OCI-LY1 (cell line): ENCODE data around the gene MRPL48.

ENCODE experiments used
- H2AFZ ChIP-seq: fragments of 200-600 bp; sonication (generic), shearing (Covaris generic); 2 replicates; pipeline ENCODE4 v1.6.0; 2014; ENCODE audit warnings: antibody characterized with exemption, mild to moderate bottlenecking, low read length
- H3F3A ChIP-seq: fragments of 200-600 bp; sonication (generic), shearing (Covaris generic); 2 replicates; pipeline ENCODE4 v1.6.0; 2014; ENCODE audit warnings: mild to moderate bottlenecking, antibody characterized with exemption, low read length, moderate library complexity; ENCODE audit not compliant: insufficient read depth
- H3K27ac ChIP-seq: fragments of 200-600 bp; sonication (generic); 2 replicates; pipeline ENCODE4 v1.5.1; 2014; ENCODE audit warnings: low read length, mixed run types, mild to moderate bottlenecking, low read depth; ENCODE audit not compliant: poor library complexity, severe bottlenecking
- H3K27me3 ChIP-seq: fragments of 200-600 bp; sonication (generic); 2 replicates; pipeline ENCODE4 v1.6.0; 2014; ENCODE audit warnings: antibody characterized with exemption, mild to moderate bottlenecking, low read length, moderate library complexity; ENCODE audit not compliant: insufficient read depth
- H3K36me3 ChIP-seq: fragments of 200-600 bp; sonication (generic); 2 replicates; pipeline ENCODE4 v1.6.1; 2014; ENCODE audit warnings: mild to moderate bottlenecking, antibody characterized with exemption, low read length, moderate library complexity, mixed read lengths; ENCODE audit not compliant: insufficient read depth
- H3K4me1 ChIP-seq: fragments of 200-600 bp; sonication (generic); 2 replicates; pipeline ENCODE4 v1.5.1; 2014; ENCODE audit warnings: mild to moderate bottlenecking, low read length, moderate library complexity; ENCODE audit not compliant: insufficient read depth, severe bottlenecking
- H3K4me2 ChIP-seq: fragments of 200-600 bp; sonication (generic), shearing (Covaris generic); 2 replicates; pipeline ENCODE4 v1.6.1; 2014; ENCODE audit warnings: low read length
- H3K4me3 ChIP-seq: fragments of 200-600 bp; sonication (generic); 2 replicates; pipeline ENCODE4 v1.5.1; 2014; ENCODE audit warnings: low read length, low read depth, mild to moderate bottlenecking, mixed read lengths; ENCODE audit not compliant: poor library complexity, severe bottlenecking
- H3K79me2 ChIP-seq: fragments of 200-600 bp; shearing (Covaris generic); 2 replicates; pipeline ENCODE4 v1.6.1; 2016; ENCODE audit warnings: mixed run types, low read length, mixed read lengths; ENCODE audit not compliant: insufficient read depth
- H3K9ac ChIP-seq: fragments of 200-600 bp; sonication (generic), shearing (Covaris generic); 2 replicates; pipeline ENCODE4 v1.6.1; 2014; ENCODE audit warnings: mild to moderate bottlenecking, low read length, mixed read lengths
- H3K9me2 ChIP-seq: fragments of 200-600 bp; sonication (generic), shearing (Covaris generic); 2 replicates; pipeline ENCODE4 v1.6.1; 2014; ENCODE audit warnings: low read depth, mild to moderate bottlenecking, low read length, mixed read lengths
- H3K9me3 ChIP-seq: fragments of 200-600 bp; shearing (Covaris generic); 2 replicates; pipeline ENCODE4 v1.6.1; 2014; ENCODE audit warnings: low read length, mixed read lengths
- H4K20me1 ChIP-seq: fragments of 200-600 bp; sonication (generic), shearing (Covaris generic); 2 replicates; pipeline ENCODE4 v1.6.0; 2016; ENCODE audit warnings: mild to moderate bottlenecking, low read length; ENCODE audit not compliant: insufficient read depth
- EZH2 ChIP-seq: fragments of 200-600 bp; sonication (generic), shearing (Covaris generic); IDR thresholded peaks from 2 replicates; pipeline ENCODE4 v1.8.0; 2017; ENCODE audit warnings: borderline replicate concordance, mixed run types, mild to moderate bottlenecking, antibody characterized with exemption, low read length, moderate library complexity, mixed read lengths
- TF ChIP-seq, protein P1 (sequence below): fragments of 200-600 bp; sonication (generic), shearing (Covaris generic); IDR thresholded peaks from 2 replicates; pipeline ENCODE4 v1.5.1; 2017; ENCODE audit warnings: mild to moderate bottlenecking, antibody characterized with exemption, low read length, moderate library complexity, mixed read lengths

Gene MRPL48

DNA sequence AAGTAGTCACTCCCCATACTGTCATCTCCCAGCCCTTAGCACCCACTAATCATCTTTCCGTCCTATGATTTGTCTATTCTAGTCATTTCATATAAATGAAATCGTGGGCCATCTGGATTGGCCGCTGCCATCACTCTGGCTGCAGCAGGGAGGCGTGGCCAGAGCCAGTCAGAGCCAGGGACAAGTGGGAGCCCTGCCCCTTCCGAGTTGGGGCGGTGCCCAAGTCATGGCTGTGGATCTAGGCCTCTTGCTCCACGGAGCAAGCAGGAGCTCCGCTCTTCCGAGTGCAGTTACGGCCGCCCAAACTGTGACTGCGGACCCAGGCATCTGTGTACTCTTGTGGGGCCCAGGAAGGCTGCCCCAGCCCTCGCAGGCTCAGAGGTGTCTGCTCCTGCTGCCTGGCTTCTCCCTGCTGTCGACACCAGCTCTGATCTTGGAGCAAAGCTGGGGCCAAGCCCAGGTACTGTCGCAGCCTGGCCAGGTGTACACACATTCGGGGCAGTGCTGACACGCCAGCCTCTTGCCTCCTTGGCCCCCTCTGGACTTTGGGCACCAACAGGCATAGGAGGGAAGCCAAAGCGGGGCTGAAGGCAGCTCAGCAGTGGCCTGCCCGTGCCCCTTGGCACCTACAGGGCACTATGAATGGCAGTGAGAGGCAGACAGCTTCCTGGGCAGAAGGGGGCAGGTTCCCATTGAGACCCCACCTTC is 8.4 kb downstream of the MRPL48 start:
- no peak overlapping the region for H3K9ac ChIP-seq
- H3K9me2 ChIP-seq: no peaks in the 10 kb centered on the region
- TF ChIP-seq EZH2: no peak
- TF ChIP-seq, protein P1, sequence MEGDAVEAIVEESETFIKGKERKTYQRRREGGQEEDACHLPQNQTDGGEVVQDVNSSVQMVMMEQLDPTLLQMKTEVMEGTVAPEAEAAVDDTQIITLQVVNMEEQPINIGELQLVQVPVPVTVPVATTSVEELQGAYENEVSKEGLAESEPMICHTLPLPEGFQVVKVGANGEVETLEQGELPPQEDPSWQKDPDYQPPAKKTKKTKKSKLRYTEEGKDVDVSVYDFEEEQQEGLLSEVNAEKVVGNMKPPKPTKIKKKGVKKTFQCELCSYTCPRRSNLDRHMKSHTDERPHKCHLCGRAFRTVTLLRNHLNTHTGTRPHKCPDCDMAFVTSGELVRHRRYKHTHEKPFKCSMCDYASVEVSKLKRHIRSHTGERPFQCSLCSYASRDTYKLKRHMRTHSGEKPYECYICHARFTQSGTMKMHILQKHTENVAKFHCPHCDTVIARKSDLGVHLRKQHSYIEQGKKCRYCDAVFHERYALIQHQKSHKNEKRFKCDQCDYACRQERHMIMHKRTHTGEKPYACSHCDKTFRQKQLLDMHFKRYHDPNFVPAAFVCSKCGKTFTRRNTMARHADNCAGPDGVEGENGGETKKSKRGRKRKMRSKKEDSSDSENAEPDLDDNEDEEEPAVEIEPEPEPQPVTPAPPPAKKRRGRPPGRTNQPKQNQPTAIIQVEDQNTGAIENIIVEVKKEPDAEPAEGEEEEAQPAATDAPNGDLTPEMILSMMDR: no peak
- no peaks in the 10 kb centered on the region for H3K79me2 ChIP-seq
- no peak overlapping the region for H3K4me3 ChIP-seq
- H3K9me3 ChIP-seq: no peaks in the 10 kb centered on the region
- no peak overlapping the region for H2AFZ ChIP-seq
- no peaks in the 10 kb centered on the region for H3F3A ChIP-seq
- no peak overlapping the region for H3K4me2 ChIP-seq
- no peaks in the 10 kb centered on the region for H3K27me3 ChIP-seq
- peaks cover 10% of the 10 kb centered on the region for H3K4me1 ChIP-seq
- no peaks in the 10 kb centered on the region for H4K20me1 ChIP-seq
- peaks cover 12% of the 10 kb centered on the region; the same call in 1 of the 2 replicates for H3K36me3 ChIP-seq
- H3K27ac ChIP-seq: no peak overlapping the region

- no peaks in the 10 kb centered on the region for H3F3A ChIP-seq
- H3K27me3 ChIP-seq: no peaks in the 10 kb centered on the region
- peaks cover 12% of the 10 kb centered on the region for H3K79me2 ChIP-seq
- H3K4me2 ChIP-seq: no peak overlapping the region
- TF ChIP-seq, protein P1: no peak
- TF ChIP-seq EZH2: no peak
- H3K9me2 ChIP-seq: no peaks in the 10 kb centered on the region
- H3K4me1 ChIP-seq: peaks cover 1% of the 10 kb centered on the region
- H2AFZ ChIP-seq: no peak overlapping the region
- H3K9me3 ChIP-seq: no peaks in the 10 kb centered on the region
- H4K20me1 ChIP-seq: no peaks in the 10 kb centered on the region
- H3K27ac ChIP-seq: no peak overlapping the region
- H3K36me3 ChIP-seq: peaks cover 4% of the 10 kb centered on the region; the same call in 1 of the 2 replicates
- H3K4me3 ChIP-seq: no peak overlapping the region
- H3K9ac ChIP-seq: no peak overlapping the region
These were observed 9.8 kb downstream of the MRPL48 start for GRCh38 chr11:73797457-73797856.

DNA sequence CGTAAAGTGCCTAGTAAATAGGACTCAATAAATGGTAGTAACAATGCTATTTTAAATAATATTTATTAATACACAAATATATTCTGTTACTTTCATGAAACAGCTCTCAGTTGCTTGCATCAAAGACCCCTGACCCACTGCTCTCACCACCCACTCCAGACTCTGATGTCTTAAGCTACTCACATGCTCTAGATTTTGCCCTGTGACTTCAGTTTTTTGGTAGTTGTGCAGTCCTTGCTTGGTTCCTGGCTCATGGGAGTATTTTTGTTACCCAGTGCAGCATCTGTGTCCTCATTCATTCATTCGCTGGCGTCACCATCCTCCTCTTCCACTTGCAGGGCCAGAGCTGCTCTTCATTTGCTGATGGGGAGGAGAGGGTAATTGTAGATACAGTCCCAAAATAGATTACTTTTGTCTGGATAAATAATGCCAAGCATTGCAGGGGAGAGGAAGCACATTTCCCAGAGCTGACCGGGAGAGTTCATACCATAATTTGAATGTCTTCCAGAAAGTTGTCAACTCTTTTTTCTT is 12.7 kb downstream of the MRPL48 start:
- Histone ChIP-seq H3K9me3 (no peaks in the 10 kb centered on the region), H3F3A (no peaks in the 10 kb centered on the region), H3K9ac (no peak overlapping the region), H3K79me2 (peaks cover 15% of the 10 kb centered on the region), H3K4me3 (no peak overlapping the region), H3K9me2 (no peaks in the 10 kb centered on the region), H3K27me3 (no peaks in the 10 kb centered on the region), H3K36me3 (peaks cover 4% of the 10 kb centered on the region; the same call in 1 of the 2 replicates), H3K4me1 (no peaks in the 10 kb centered on the region), H3K4me2 (no peak overlapping the region), H2AFZ (no peak overlapping the region), H4K20me1 (no peaks in the 10 kb centered on the region), H3K27ac (no peak overlapping the region)
- no peak for TF ChIP-seq EZH2
- TF ChIP-seq, protein P1: no peak
